HG03521 (cell line): ENCODE results near the gene HELZ.
"Not testable (repeated sequence)": the region's sequence is repeated elsewhere in the genome, so short reads cannot be mapped to it uniquely, and the experiment has no call there.

ENCODE experiments used
- ATAC-seq: cut with Tn5 transposase; IDR thresholded peaks from one replicate; pipeline ENCODE4 v1.9.1; 2021; ENCODE audit warnings: mild to moderate bottlenecking, moderate library complexity; ENCODE audit not compliant: unreplicated experiment

Gene HELZ

GRCh38 chr17:67229109-67229955 is 15.7 kb downstream of the HELZ start:
- no peak for ATAC-seq

GRCh38 chr17:67227488-67227887 is 17.5 kb downstream of the HELZ start:
- no peak for ATAC-seq

GRCh38 chr17:67225316-67225715 is 19.7 kb downstream of the HELZ start:
- no peak for ATAC-seq

GRCh38 chr17:67224736-67225135 is 20.3 kb downstream of the HELZ start:
- no peak for ATAC-seq

- ATAC-seq, result no peak
Measured at GRCh38 chr17:67223924-67224323, 21.1 kb downstream of the HELZ start.

- no peak for ATAC-seq
Measured at GRCh38 chr17:67221062-67221998, 23.7 kb downstream of the HELZ start.

- no peak for ATAC-seq
Measured at GRCh38 chr17:67218385-67218950, 26.5 kb downstream of the HELZ start.

- no peak for ATAC-seq
Measured at GRCh38 chr17:67217446-67217845, 27.6 kb downstream of the HELZ start.

GRCh38 chr17:67216578-67217320 is 28.2 kb downstream of the HELZ start:
- no peak for ATAC-seq

- ATAC-seq, result no peak
Measured at GRCh38 chr17:67215991-67216421, 29.0 kb downstream of the HELZ start.

- no peak for ATAC-seq
Measured at GRCh38 chr17:67212714-67213417, 32.1 kb downstream of the HELZ start.

- no peak for ATAC-seq
Measured at GRCh38 chr17:67212231-67212630, 32.8 kb downstream of the HELZ start.

- ATAC-seq, result no peak
Measured at GRCh38 chr17:67211742-67212141, 33.3 kb downstream of the HELZ start.

- no peak for ATAC-seq
Measured at GRCh38 chr17:67210915-67211314, 34.1 kb downstream of the HELZ start.

- no peak for ATAC-seq
Measured at GRCh38 chr17:67208232-67208631, 36.8 kb downstream of the HELZ start.

- no peak for ATAC-seq
Measured at GRCh38 chr17:67203818-67204217, 41.2 kb downstream of the HELZ start.

- no peak for ATAC-seq
Measured at GRCh38 chr17:67202503-67202902, 42.5 kb downstream of the HELZ start.

GRCh38 chr17:67200727-67201301 is 44.2 kb downstream of the HELZ start:
- no peak for ATAC-seq

- no peak for ATAC-seq
Measured at GRCh38 chr17:67198131-67198530, 46.9 kb downstream of the HELZ start.

- ATAC-seq, result not testable (repeated sequence)
Measured at GRCh38 chr17:67197023-67197422, 48.0 kb downstream of the HELZ start.
